ENCODE results near the gene DGKB. TPM values are rescaled to one million over a fixed set of nuclear protein-coding genes. Genes with fewer than 3 reads are reported as not detected.

DGKB gene
- total RNA-seq, 1 donor from 2014 or later: not detected

GRCh38 chr7:14321947-14322346, 580.6 kb downstream of the DGKB start:
- intact Hi-C loops (cut with DNase I): no loop called here
- Histone ChIP-seq H3K4me3 (no peak overlapping the region), H3K36me3 (no peaks in the 10 kb centered on the region), H3K9me3 (no peaks in the 10 kb centered on the region), H3K27ac (no peak overlapping the region), H3K27me3 (no peaks in the 10 kb centered on the region), H3K4me1 (no peaks in the 10 kb centered on the region)
- DNase-seq (no peak), ATAC-seq (no peak)
- TF ChIP-seq CTCF (IDR thresholded peaks at IDR 0.05): no peak

GRCh38 chr7:14309432-14309831, 593.1 kb downstream of the DGKB start:
- Histone ChIP-seq H3K27me3 (no peaks in the 10 kb centered on the region), H3K4me3 (no peak overlapping the region), H3K36me3 (no peaks in the 10 kb centered on the region), H3K27ac (no peak overlapping the region), H3K4me1 (no peaks in the 10 kb centered on the region), H3K9me3 (no peaks in the 10 kb centered on the region)
- no peak for TF ChIP-seq CTCF (IDR thresholded peaks at IDR 0.05)
- DNase-seq: no peak
- intact Hi-C loops (cut with DNase I): no loop called here
- ATAC-seq: no peak

GRCh38 chr7:14305233-14305866, 597.2 kb downstream of the DGKB start:
- no peak for TF ChIP-seq CTCF (IDR thresholded peaks at IDR 0.05)
- Histone ChIP-seq H3K36me3 (no peaks in the 10 kb centered on the region), H3K9me3 (no peaks in the 10 kb centered on the region), H3K27ac (no peak overlapping the region), H3K4me3 (no peak overlapping the region), H3K27me3 (no peaks in the 10 kb centered on the region), H3K4me1 (no peaks in the 10 kb centered on the region)
- intact Hi-C loops (cut with DNase I): no loop called here
- DNase-seq (no peak), ATAC-seq (no peak)

GRCh38 chr7:14303536-14303935, 599.0 kb downstream of the DGKB start:
- H3K4me1 ChIP-seq: no peaks in the 10 kb centered on the region
- intact Hi-C loops (cut with DNase I): no loop called here
- no peak overlapping the region for H3K4me3 ChIP-seq
- H3K9me3 ChIP-seq: no peaks in the 10 kb centered on the region
- no peaks in the 10 kb centered on the region for H3K27me3 ChIP-seq
- DNase-seq: no peak
- no peak for TF ChIP-seq CTCF (IDR thresholded peaks at IDR 0.05)
- no peak for ATAC-seq
- no peak overlapping the region for H3K27ac ChIP-seq
- no peaks in the 10 kb centered on the region for H3K36me3 ChIP-seq

GRCh38 chr7:14294637-14295036, 607.9 kb downstream of the DGKB start:
- H3K9me3 ChIP-seq: no peaks in the 10 kb centered on the region
- ATAC-seq: no peak
- no peak overlapping the region for H3K4me3 ChIP-seq
- intact Hi-C loops (cut with DNase I): no loop called here
- DNase-seq: no peak
- no peak for TF ChIP-seq CTCF (IDR thresholded peaks at IDR 0.05)
- no peak overlapping the region for H3K27ac ChIP-seq
- no peaks in the 10 kb centered on the region for H3K27me3 ChIP-seq
- H3K36me3 ChIP-seq: no peaks in the 10 kb centered on the region
- H3K4me1 ChIP-seq: no peaks in the 10 kb centered on the region

- H3K36me3 ChIP-seq: no peaks in the 10 kb centered on the region
- no peaks in the 10 kb centered on the region for H3K4me1 ChIP-seq
- no peak overlapping the region for H3K27ac ChIP-seq
- ATAC-seq: no peak
- intact Hi-C loops (cut with DNase I): no loop called here
- no peaks in the 10 kb centered on the region for H3K27me3 ChIP-seq
- no peak for DNase-seq
- H3K9me3 ChIP-seq: no peaks in the 10 kb centered on the region
- H3K4me3 ChIP-seq: no peak overlapping the region
- TF ChIP-seq CTCF (IDR thresholded peaks at IDR 0.05): no peak
Observed at GRCh38 chr7:14293434-14293833, 609.1 kb downstream of the DGKB start.

Data from upper lobe of right lung (tissue), 1 donor.